NCI-H146 treated with DMSO at 0.1 percent for 48 hours (cell line): ENCODE data around the gene CAPN15.

Experiments used
- DNase-seq: peaks from one replicate; lab custom pipeline; 2025; ENCODE audit not compliant: unreplicated experiment; lab: John Stamatoyannopoulos, UW

CAPN15 gene

GRCh38 chr16:575354-576196 lies 48.1 kb downstream of the CAPN15 start:
- DNase-seq: no peak

GRCh38 chr16:576197-576822 lies 48.8 kb downstream of the CAPN15 start:
- no peak for DNase-seq

GRCh38 chr16:576823-577201 lies 49.3 kb downstream of the CAPN15 start:
- no peak for DNase-seq

- no peak for DNase-seq
These were observed 50.3 kb downstream of the CAPN15 start for GRCh38 chr16:577796-578195.

GRCh38 chr16:578232-578869 lies 50.8 kb downstream of the CAPN15 start:
- DNase-seq: no peak

- DNase-seq: no peak
These were observed 51.4 kb downstream of the CAPN15 start for GRCh38 chr16:578870-579405.

- DNase-seq: no peak
These were observed 52.8 kb downstream of the CAPN15 start for GRCh38 chr16:580141-580945.

- no peak for DNase-seq
These were observed 53.5 kb downstream of the CAPN15 start for GRCh38 chr16:580946-581498.

- no peak for DNase-seq
These were observed 54.7 kb downstream of the CAPN15 start for GRCh38 chr16:582218-582613.

- DNase-seq: no peak
These were observed 55.3 kb downstream of the CAPN15 start for GRCh38 chr16:582614-583331.

- no peak for DNase-seq
These were observed 55.9 kb downstream of the CAPN15 start for GRCh38 chr16:583470-583814.

- DNase-seq: no peak
These were observed 56.5 kb downstream of the CAPN15 start for GRCh38 chr16:583815-584591.

- DNase-seq: peak; percentile 22
These were observed 57.8 kb downstream of the CAPN15 start for GRCh38 chr16:585351-585750.

- DNase-seq: no peak
These were observed 58.6 kb downstream of the CAPN15 start for GRCh38 chr16:586047-586644.

- no peak for DNase-seq
These were observed 59.4 kb downstream of the CAPN15 start for GRCh38 chr16:586645-587590.

- DNase-seq: peak; percentile 19
These were observed 61.1 kb downstream of the CAPN15 start for GRCh38 chr16:588639-588888.

GRCh38 chr16:588889-589657 lies 61.6 kb downstream of the CAPN15 start:
- DNase-seq: peak; percentile 96
